GM19324 (cell line): ENCODE data around the gene ATP1A2.
"Not testable (repeated sequence)": the region's sequence is repeated elsewhere in the genome, so short reads cannot be mapped to it uniquely, and the experiment has no call there.

Experiments
- ATAC-seq: cut with Tn5 transposase; IDR thresholded peaks from one replicate; pipeline ENCODE4 v1.9.1; 2021; ENCODE audit warnings: mild to moderate bottlenecking, moderate library complexity; ENCODE audit not compliant: unreplicated experiment, low FRiP score

Gene ATP1A2

GRCh38 chr1:160099716-160100375, 15.7 kb upstream of the ATP1A2 start:
- no peak for ATAC-seq

DNA sequence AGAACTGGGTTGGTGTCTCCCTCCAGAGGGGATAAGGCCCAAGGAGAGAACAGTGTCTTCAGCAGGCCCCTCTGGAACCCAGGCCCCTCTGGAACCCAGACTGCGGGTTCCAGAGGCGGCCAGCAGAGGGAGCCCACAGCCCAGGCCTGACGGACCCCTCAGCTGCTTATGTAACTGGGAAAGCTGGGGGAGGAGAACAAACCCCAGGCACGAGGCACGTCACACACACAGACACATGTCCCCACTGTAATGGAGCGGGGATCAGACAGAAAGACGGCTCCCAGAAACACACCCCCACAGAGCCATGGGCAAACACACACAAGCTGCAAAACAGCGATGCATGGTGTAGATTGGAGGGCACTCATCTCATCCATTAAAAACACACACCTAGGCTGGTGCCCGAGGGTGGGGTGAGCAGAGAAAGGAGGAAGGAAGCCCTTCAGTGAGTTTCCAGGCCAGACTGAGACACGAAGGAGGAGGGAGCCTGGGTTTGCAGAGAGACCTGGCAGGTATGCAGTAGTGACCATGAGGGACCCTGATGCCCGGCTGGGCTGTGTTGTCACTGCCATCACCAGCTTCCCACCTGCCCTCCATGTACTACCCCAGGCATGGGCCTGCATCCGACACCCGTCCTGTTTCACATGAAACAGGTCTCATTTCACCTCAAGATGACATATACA, 14.4 kb upstream of the ATP1A2 start:
- ATAC-seq = no peak

DNA sequence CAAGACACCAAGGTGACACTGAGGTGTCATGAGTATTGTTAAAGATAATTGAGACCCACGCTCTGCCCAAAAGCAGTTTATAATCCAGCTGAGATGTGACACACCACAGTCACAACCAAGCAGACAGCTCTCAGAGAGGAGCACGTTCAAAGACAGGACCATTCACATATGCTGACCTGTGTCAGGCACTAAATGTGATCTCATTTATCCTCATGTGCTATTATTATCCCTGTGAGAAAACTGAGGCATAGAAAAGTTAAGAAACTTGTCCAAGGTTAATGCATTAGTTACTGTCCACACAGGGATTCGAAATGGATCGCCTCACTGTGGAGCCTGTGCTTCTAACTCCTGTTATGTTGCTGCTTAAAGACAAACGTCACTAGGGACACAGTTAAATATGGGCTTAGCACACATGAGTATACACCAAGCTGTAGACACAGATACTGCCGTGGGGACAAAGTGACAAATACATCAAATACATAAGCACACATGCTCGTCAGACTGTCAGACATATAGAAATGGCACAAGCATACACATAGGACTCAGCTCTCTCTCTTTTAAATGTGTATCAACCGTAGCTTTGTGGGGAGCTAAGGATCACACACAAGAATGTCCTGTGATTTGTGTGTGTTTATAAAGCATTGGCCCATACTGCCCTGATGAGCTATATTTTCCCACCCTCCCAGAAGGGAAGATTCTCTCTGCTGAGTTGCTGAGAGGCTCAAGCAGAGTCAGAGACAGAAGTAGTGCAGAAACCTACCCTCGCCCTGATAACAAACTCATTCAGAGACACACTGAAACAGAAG, 13.6 kb upstream of the ATP1A2 start:
- no peak for ATAC-seq

GRCh38 chr1:160103658-160104408, 11.7 kb upstream of the ATP1A2 start:
- ATAC-seq = no peak

- no peak for ATAC-seq
Observed at GRCh38 chr1:160104486-160104885, 11.1 kb upstream of the ATP1A2 start.

- ATAC-seq = no peak
Observed at GRCh38 chr1:160105155-160105554, 10.4 kb upstream of the ATP1A2 start.

DNA sequence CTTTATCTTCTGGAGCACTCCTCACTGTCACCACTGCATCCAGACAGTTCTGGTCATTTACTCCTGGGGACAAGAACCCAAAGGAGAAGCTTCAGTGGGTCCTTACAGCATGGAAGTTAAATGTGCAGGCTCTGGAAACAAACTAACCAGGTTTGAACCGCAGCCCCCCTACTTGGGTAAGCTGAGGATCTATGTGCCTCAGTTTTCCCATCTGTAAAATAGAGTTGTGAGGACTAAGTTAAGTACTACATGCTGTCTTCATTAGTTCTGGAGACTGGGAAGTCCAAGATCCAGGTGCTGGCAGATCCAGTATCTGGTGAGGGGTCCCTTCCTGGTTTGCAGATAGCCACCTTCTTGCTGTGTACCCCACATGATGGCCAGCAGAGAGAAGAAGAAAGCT, 8.0 kb upstream of the ATP1A2 start:
- no peak for ATAC-seq

GRCh38 chr1:160108888-160109662, 6.5 kb upstream of the ATP1A2 start:
- ATAC-seq = no peak

GRCh38 chr1:160109686-160110085, 5.9 kb upstream of the ATP1A2 start:
- no peak for ATAC-seq

DNA sequence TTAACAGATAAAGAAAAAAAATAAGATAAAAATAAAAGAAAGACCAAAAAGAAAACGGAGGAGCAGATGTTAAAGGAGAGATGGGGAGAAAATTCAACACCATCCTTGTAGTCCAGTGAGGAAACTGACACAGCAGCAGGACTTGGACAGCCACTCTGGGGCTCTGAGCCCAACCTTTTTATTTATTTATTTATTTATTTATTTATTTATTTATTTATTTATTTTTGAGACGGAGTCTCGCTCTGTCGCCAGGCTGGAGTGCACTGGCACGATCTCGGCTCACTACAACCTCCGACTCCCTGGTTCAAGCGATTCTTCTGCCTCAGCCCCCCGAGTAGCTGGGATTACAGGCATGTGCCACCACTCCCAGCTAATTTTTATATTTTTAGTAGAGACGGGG, 4.1 kb upstream of the ATP1A2 start:
- not testable (repeated sequence) for ATAC-seq

DNA sequence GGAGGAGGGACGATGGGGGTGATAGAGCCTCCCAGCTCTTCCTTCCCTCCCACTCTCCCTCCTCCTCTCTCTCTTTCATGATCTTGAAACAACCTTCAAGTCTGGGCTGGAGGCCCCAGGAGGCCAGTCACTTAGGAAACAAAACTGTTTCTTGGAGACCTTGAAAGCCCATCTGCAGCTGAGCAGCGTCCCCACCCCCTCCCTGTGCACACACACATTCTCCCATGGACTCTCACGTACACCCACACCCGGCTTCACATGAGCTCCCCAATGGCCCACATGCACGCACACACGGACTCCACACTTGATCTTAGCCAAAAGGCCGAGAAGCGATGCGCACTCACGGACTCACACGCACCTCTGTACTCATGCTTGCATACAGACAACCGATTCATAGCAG, 3.2 kb upstream of the ATP1A2 start:
- no peak for ATAC-seq

- no peak for ATAC-seq
Observed at GRCh38 chr1:160113407-160113806, 2.2 kb upstream of the ATP1A2 start.

- no peak for ATAC-seq
Observed at GRCh38 chr1:160114085-160114484, 1.5 kb upstream of the ATP1A2 start.

GRCh38 chr1:160116283-160117147, 956 bp downstream of the ATP1A2 start:
- no peak for ATAC-seq

- ATAC-seq = no peak
Observed at GRCh38 chr1:160117300-160117699, 1.7 kb downstream of the ATP1A2 start.

GRCh38 chr1:160117709-160118183, 2.2 kb downstream of the ATP1A2 start:
- no peak for ATAC-seq

- no peak for ATAC-seq
Observed at GRCh38 chr1:160118928-160119327, 3.4 kb downstream of the ATP1A2 start.

DNA sequence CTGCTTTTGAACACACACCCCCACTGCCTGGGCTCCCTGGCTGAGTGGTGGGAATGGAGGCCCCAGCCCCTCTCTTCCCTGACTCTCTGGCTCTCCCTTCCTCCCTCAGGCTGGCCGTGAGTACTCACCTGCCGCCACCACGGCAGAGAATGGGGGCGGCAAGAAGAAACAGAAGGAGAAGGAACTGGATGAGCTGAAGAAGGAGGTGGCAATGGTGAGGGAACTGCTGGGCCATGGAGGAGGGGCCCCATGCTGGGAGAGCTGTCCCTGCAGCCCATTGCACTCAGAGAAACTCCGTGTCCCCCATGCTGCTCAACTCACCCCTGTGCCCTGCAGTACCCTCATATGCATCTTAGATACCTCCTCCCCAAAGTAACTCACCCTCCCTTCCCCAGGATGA, 5.2 kb downstream of the ATP1A2 start:
- no peak for ATAC-seq

- no peak for ATAC-seq
Observed at GRCh38 chr1:160121388-160121787, 5.8 kb downstream of the ATP1A2 start.
